ENCODE results near the gene SDK2.

SDK2 gene

DNA sequence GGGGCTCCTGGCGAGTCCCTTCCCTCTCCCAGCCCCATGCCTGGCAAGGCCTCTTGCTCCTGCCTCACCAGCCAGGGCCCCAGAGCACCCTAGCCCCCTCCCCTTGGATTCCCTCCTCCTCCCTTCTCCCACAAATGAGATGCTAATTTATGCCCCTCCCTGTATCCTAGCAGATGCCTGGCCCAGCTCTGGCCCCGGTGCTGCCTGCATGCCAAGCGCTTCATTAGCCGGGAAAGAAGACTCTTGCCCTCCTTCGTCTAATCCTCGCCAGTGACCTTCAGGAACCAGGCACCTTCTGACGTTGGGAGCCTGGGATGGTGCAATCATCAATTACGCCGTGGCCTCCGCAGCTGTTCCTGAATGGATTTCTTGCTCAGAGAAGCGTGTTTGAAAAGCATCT, 127.8 kb downstream of the SDK2 start:
- Histone ChIP-seq H2BK15ac (ENCODE audit: low read length) (no peak overlapping the region), H2BK120ac (ENCODE audit: low read depth, low read length) (no peak overlapping the region), H3K9ac (ENCODE audit: low read depth, low read length, poor library complexity) (no peak overlapping the region), H2BK5ac (ENCODE audit: low read length) (no peak overlapping the region), H4K8ac (ENCODE audit: low read depth, low read length) (no peak overlapping the region), H3K4me2 (ENCODE audit: insufficient read depth, low read length, poor library complexity, severe bottlenecking) (no peak overlapping the region), H2AFZ (ENCODE audit: low read length) (no peak overlapping the region), H3K4ac (ENCODE audit: low read length) (no peak overlapping the region), H3K27ac (replicated peaks; ENCODE audit: low read length) (no peak overlapping the region), H3K4me3 (ENCODE audit: low read length in 2 of 2) (no peak overlapping the region), H3K27me3 (ENCODE audit: control insufficient read depth in 3 of 3, insufficient read depth in 3 of 3, low read depth in 1 of 3, low read length in 3 of 3) (no peaks in the 10 kb centered on the region), H3K14ac (ENCODE audit: low read length) (no peak overlapping the region), H2BK12ac (ENCODE audit: low read length) (no peak overlapping the region), H3K18ac (ENCODE audit: low read length) (no peak overlapping the region), H3K36me3 (replicated peaks in 1 of 2; ENCODE audit: control insufficient read depth in 2 of 2, insufficient read depth in 2 of 2, low read length in 2 of 2) (no peaks in the 10 kb centered on the region), H3K9me3 (replicated peaks in 1 of 2; ENCODE audit: control insufficient read depth in 2 of 2, insufficient read depth in 1 of 2, low read depth in 1 of 2, low read length in 2 of 2) (no peaks in the 10 kb centered on the region), H2AK5ac (ENCODE audit: low read depth, low read length) (no peak overlapping the region), H3K23ac (ENCODE audit: low read depth, low read length, poor library complexity) (no peak overlapping the region), H3K4me1 (ENCODE audit: control insufficient read depth in 2 of 2, insufficient read depth in 1 of 2, low read depth in 1 of 2, low read length in 2 of 2) (peaks cover 5 to 21% of the 10 kb centered on the region in 2 donors), H4K91ac (ENCODE audit: low read depth, low read length, poor library complexity) (no peak overlapping the region), H3K79me1 (ENCODE audit: low read depth, low read length) (peaks cover 6% of the 10 kb centered on the region)
- no peak for DNase-seq (ENCODE audit: low spot score)
- no CpG with 5 or more reads among the region's 11 CpGs for WGBS, 2 donors (ENCODE audit: extremely low coverage in 2 of 2, insufficient read length in 2 of 2, insufficient replicate concordance in 1 of 2)

DNA sequence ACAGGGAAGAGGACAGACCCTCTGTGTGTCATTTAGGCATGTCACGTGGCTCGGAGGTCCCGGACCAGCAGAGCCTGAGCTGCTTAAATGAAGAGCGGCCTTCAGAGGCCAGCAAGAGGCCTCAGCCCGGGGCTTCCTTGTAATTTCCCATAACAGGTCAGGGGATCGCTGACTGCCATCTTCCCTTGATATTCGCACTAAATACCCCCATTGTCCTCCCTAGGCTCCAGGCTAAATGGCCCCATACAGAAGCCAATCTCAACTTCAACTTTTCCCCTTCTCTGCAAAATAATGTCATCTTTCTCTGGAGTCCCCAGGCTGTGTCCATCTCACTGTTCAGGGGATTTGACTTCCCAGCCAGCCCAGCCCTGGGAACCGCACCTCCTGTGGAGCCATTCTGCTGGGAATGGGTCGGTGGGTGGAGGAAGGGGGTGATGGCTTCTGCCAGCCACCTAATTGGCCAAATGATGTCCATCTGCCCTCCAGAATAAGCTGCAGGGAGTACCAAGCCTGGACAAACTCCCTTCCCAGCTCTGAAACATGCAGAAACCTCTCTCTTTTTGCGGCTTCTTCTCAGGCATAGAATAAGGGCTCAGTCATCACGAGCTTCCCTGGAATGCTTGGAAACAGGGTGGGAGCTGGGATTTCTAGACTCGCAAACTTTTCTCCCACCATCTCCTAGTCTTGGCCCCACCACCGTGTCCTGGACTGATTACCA, 129.9 kb downstream of the SDK2 start:
- no peak for DNase-seq (ENCODE audit: low spot score)
- H2BK120ac ChIP-seq (ENCODE audit: low read depth, low read length): no peak overlapping the region
- peaks cover 5 to 28% of the 10 kb centered on the region in 2 donors for H3K4me1 ChIP-seq (ENCODE audit: control insufficient read depth in 2 of 2, insufficient read depth in 1 of 2, low read depth in 1 of 2, low read length in 2 of 2)
- no peaks in the 10 kb centered on the region for H3K9me3 ChIP-seq (replicated peaks in 1 of 2; ENCODE audit: control insufficient read depth in 2 of 2, insufficient read depth in 1 of 2, low read depth in 1 of 2, low read length in 2 of 2)
- WGBS, 2 donors (ENCODE audit: extremely low coverage in 2 of 2, insufficient read length in 2 of 2, insufficient replicate concordance in 1 of 2): no CpG with 5 or more reads among the region's 13 CpGs
- H3K14ac ChIP-seq (ENCODE audit: low read length): no peak overlapping the region
- no peak overlapping the region for H2AK5ac ChIP-seq (ENCODE audit: low read depth, low read length)
- H3K4ac ChIP-seq (ENCODE audit: low read length): no peak overlapping the region
- H3K36me3 ChIP-seq (replicated peaks in 1 of 2; ENCODE audit: control insufficient read depth in 2 of 2, insufficient read depth in 2 of 2, low read length in 2 of 2): no peaks in the 10 kb centered on the region
- H3K27me3 ChIP-seq (ENCODE audit: control insufficient read depth in 3 of 3, insufficient read depth in 3 of 3, low read depth in 1 of 3, low read length in 3 of 3): no peaks in the 10 kb centered on the region
- H4K91ac ChIP-seq (ENCODE audit: low read depth, low read length, poor library complexity): no peak overlapping the region
- no peak overlapping the region for H3K27ac ChIP-seq (replicated peaks; ENCODE audit: low read length)
- H3K4me3 ChIP-seq (ENCODE audit: low read length in 2 of 2): no peak overlapping the region
- H3K79me1 ChIP-seq (ENCODE audit: low read depth, low read length): peaks cover 11% of the 10 kb centered on the region
- peak overlapping the region; percentile 69 for H3K18ac ChIP-seq (ENCODE audit: low read length)
- no peak overlapping the region for H4K8ac ChIP-seq (ENCODE audit: low read depth, low read length)
- no peak overlapping the region for H2BK5ac ChIP-seq (ENCODE audit: low read length)
- H2BK15ac ChIP-seq (ENCODE audit: low read length): no peak overlapping the region
- H2AFZ ChIP-seq (ENCODE audit: low read length): no peak overlapping the region
- no peak overlapping the region for H2BK12ac ChIP-seq (ENCODE audit: low read length)
- H3K23ac ChIP-seq (ENCODE audit: low read depth, low read length, poor library complexity): no peak overlapping the region
- H3K9ac ChIP-seq (ENCODE audit: low read depth, low read length, poor library complexity): no peak overlapping the region
- no peak overlapping the region for H3K4me2 ChIP-seq (ENCODE audit: insufficient read depth, low read length, poor library complexity, severe bottlenecking)

DNA sequence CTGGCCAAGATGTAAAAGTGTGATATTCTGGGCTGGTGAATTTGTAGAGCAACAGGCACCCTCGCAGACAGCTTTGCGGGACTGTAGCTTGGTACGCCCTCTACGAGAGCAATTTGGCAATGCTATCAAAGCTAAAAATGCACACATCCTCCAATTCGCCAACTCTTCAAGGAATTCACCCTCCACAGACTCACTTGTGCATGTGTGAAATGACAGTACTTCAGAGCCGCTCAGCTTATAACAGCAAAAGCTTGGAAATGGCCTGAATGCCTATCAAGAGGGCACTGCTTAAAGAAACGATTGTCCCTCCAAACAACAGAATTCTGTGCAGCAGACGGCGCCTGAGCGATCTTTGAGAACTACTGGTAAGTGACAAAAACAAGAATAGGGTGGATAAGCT, 130.8 kb downstream of the SDK2 start:
- Histone ChIP-seq H3K9me3 (replicated peaks in 1 of 2; ENCODE audit: control insufficient read depth in 2 of 2, insufficient read depth in 1 of 2, low read depth in 1 of 2, low read length in 2 of 2) (no peaks in the 10 kb centered on the region), H3K79me1 (ENCODE audit: low read depth, low read length) (peaks cover 13% of the 10 kb centered on the region), H3K27me3 (ENCODE audit: control insufficient read depth in 3 of 3, insufficient read depth in 3 of 3, low read depth in 1 of 3, low read length in 3 of 3) (no peaks in the 10 kb centered on the region), H3K18ac (ENCODE audit: low read length) (no peak overlapping the region), H3K4me3 (ENCODE audit: low read length in 2 of 2) (no peak overlapping the region), H2BK120ac (ENCODE audit: low read depth, low read length) (no peak overlapping the region), H2AFZ (ENCODE audit: low read length) (no peak overlapping the region), H2BK5ac (ENCODE audit: low read length) (no peak overlapping the region), H4K91ac (ENCODE audit: low read depth, low read length, poor library complexity) (no peak overlapping the region), H3K14ac (ENCODE audit: low read length) (no peak overlapping the region), H3K4me2 (ENCODE audit: insufficient read depth, low read length, poor library complexity, severe bottlenecking) (no peak overlapping the region), H3K36me3 (replicated peaks in 1 of 2; ENCODE audit: control insufficient read depth in 2 of 2, insufficient read depth in 2 of 2, low read length in 2 of 2) (no peaks in the 10 kb centered on the region), H3K4me1 (ENCODE audit: control insufficient read depth in 2 of 2, insufficient read depth in 1 of 2, low read depth in 1 of 2, low read length in 2 of 2) (peaks cover 5 to 28% of the 10 kb centered on the region in 2 donors), H3K9ac (ENCODE audit: low read depth, low read length, poor library complexity) (no peak overlapping the region), H4K8ac (ENCODE audit: low read depth, low read length) (no peak overlapping the region), H2AK5ac (ENCODE audit: low read depth, low read length) (no peak overlapping the region), H2BK12ac (ENCODE audit: low read length) (no peak overlapping the region), H3K23ac (ENCODE audit: low read depth, low read length, poor library complexity) (no peak overlapping the region), H3K4ac (ENCODE audit: low read length) (no peak overlapping the region), H2BK15ac (ENCODE audit: low read length) (no peak overlapping the region), H3K27ac (replicated peaks; ENCODE audit: low read length) (no peak overlapping the region)
- DNase-seq (ENCODE audit: low spot score): no peak
- no CpG with 5 or more reads among the region's 10 CpGs for WGBS, 2 donors (ENCODE audit: extremely low coverage in 2 of 2, insufficient read length in 2 of 2, insufficient replicate concordance in 1 of 2)

- H3K79me1 ChIP-seq (ENCODE audit: low read depth, low read length): peaks cover 23% of the 10 kb centered on the region
- no peak overlapping the region for H4K8ac ChIP-seq (ENCODE audit: low read depth, low read length)
- peak overlapping the region; percentile 17 for H3K9ac ChIP-seq (ENCODE audit: low read depth, low read length, poor library complexity)
- no peak overlapping the region for H2BK12ac ChIP-seq (ENCODE audit: low read length)
- no peak overlapping the region for H3K4ac ChIP-seq (ENCODE audit: low read length)
- H3K4me3 ChIP-seq (ENCODE audit: low read length in 2 of 2): no peak overlapping the region
- H2BK5ac ChIP-seq (ENCODE audit: low read length): no peak overlapping the region
- no peaks in the 10 kb centered on the region for H3K27me3 ChIP-seq (ENCODE audit: control insufficient read depth in 3 of 3, insufficient read depth in 3 of 3, low read depth in 1 of 3, low read length in 3 of 3)
- H3K14ac ChIP-seq (ENCODE audit: low read length): peak overlapping the region; percentile 10
- peaks cover 5 to 8% of the 10 kb centered on the region in 2 donors for H3K36me3 ChIP-seq (replicated peaks in 1 of 2; ENCODE audit: control insufficient read depth in 2 of 2, insufficient read depth in 2 of 2, low read length in 2 of 2)
- peak overlapping the region; percentile 16 for H3K23ac ChIP-seq (ENCODE audit: low read depth, low read length, poor library complexity)
- no peak overlapping the region for H2BK120ac ChIP-seq (ENCODE audit: low read depth, low read length)
- no peak for DNase-seq (ENCODE audit: low spot score)
- H3K4me2 ChIP-seq (ENCODE audit: insufficient read depth, low read length, poor library complexity, severe bottlenecking): no peak overlapping the region
- H3K9me3 ChIP-seq (replicated peaks in 1 of 2; ENCODE audit: control insufficient read depth in 2 of 2, insufficient read depth in 1 of 2, low read depth in 1 of 2, low read length in 2 of 2): no peaks in the 10 kb centered on the region
- H3K27ac ChIP-seq (replicated peaks; ENCODE audit: low read length): no peak overlapping the region
- no peak overlapping the region for H2AFZ ChIP-seq (ENCODE audit: low read length)
- no peak overlapping the region for H2AK5ac ChIP-seq (ENCODE audit: low read depth, low read length)
- H2BK15ac ChIP-seq (ENCODE audit: low read length): no peak overlapping the region
- H3K18ac ChIP-seq (ENCODE audit: low read length): peak overlapping the region; percentile 36
- no peak overlapping the region for H4K91ac ChIP-seq (ENCODE audit: low read depth, low read length, poor library complexity)
- peaks cover 5 to 28% of the 10 kb centered on the region in 2 donors for H3K4me1 ChIP-seq (ENCODE audit: control insufficient read depth in 2 of 2, insufficient read depth in 1 of 2, low read depth in 1 of 2, low read length in 2 of 2)
- WGBS, 2 donors (ENCODE audit: extremely low coverage in 2 of 2, insufficient read length in 2 of 2, insufficient replicate concordance in 1 of 2): no CpG with 5 or more reads among the region's 5 CpGs
These were observed 132.5 kb downstream of the SDK2 start for GRCh38 chr17:73511719-73512115.

Measured in neuronal stem cell (in vitro differentiated cells).